Measurements from ENCODE around the gene GRPEL1. TPM values are rescaled to one million over a fixed set of nuclear protein-coding genes. Genes with fewer than 3 reads are reported as not detected.

Gene GRPEL1
- 45.8 TPM for polyA plus RNA-seq (2012; ENCODE audit: insufficient read length, low read depth)

GRCh38 chr4:7067452-7068278 is at the start of gene GRPEL1:
Gene GRPEL1 (minus strand): TSS chr4:7068064. CDS start chr4:7068032, 32 bp downstream.
- TF ChIP-seq REST (IDR thresholded peaks at IDR 0.05; ENCODE audit: insufficient read depth in 1 of 2, low read depth in 2 of 2, low read length in 2 of 2) = 0 out of 4 replicates have a peak, but pooled peaks of 1 of the 2 experiments have one; percentile 34
- no peak for TF ChIP-seq FOXP2 (optimal IDR thresholded peaks at IDR 0.05; ENCODE audit: borderline replicate concordance, extremely low read depth, extremely low read length, insufficient read depth)
- TF ChIP-seq SIN3A (IDR thresholded peaks at IDR 0.05; ENCODE audit: borderline replicate concordance, insufficient read depth, low read length) = peak; percentile 51; the same call in 1 of the 2 replicates
- peak; percentile 91 for TF ChIP-seq POLR2AphosphoS5 (IDR thresholded peaks at IDR 0.05; ENCODE audit: low read depth, low read length)
- TF ChIP-seq TAF1 (IDR thresholded peaks at IDR 0.05; ENCODE audit: borderline replicate concordance, insufficient read depth, low read length) = peak; percentile 88; the same call in 1 of the 2 replicates

GRCh38 chr4:7116705-7117104 is 48.8 kb upstream of the GRPEL1 start:
- TF ChIP-seq REST (IDR thresholded peaks at IDR 0.05; ENCODE audit: insufficient read depth in 1 of 2, low read depth in 2 of 2, low read length in 2 of 2) (no peak), FOXP2 (optimal IDR thresholded peaks at IDR 0.05; ENCODE audit: borderline replicate concordance, extremely low read depth, extremely low read length, insufficient read depth) (no peak), SIN3A (IDR thresholded peaks at IDR 0.05; ENCODE audit: borderline replicate concordance, insufficient read depth, low read length) (no peak), TAF1 (IDR thresholded peaks at IDR 0.05; ENCODE audit: borderline replicate concordance, insufficient read depth, low read length) (no peak), POLR2AphosphoS5 (IDR thresholded peaks at IDR 0.05; ENCODE audit: low read depth, low read length) (no peak)

GRCh38 chr4:7115557-7116340 is 47.9 kb upstream of the GRPEL1 start:
- no peak for TF ChIP-seq SIN3A (IDR thresholded peaks at IDR 0.05; ENCODE audit: borderline replicate concordance, insufficient read depth, low read length)
- no peak for TF ChIP-seq REST (IDR thresholded peaks at IDR 0.05; ENCODE audit: insufficient read depth in 1 of 2, low read depth in 2 of 2, low read length in 2 of 2)
- TF ChIP-seq TAF1 (IDR thresholded peaks at IDR 0.05; ENCODE audit: borderline replicate concordance, insufficient read depth, low read length) = no peak
- TF ChIP-seq FOXP2 (optimal IDR thresholded peaks at IDR 0.05; ENCODE audit: borderline replicate concordance, extremely low read depth, extremely low read length, insufficient read depth) = no peak
- no peak for TF ChIP-seq POLR2AphosphoS5 (IDR thresholded peaks at IDR 0.05; ENCODE audit: low read depth, low read length)

GRCh38 chr4:7112656-7113055 is 44.8 kb upstream of the GRPEL1 start:
- TF ChIP-seq FOXP2 (optimal IDR thresholded peaks at IDR 0.05; ENCODE audit: borderline replicate concordance, extremely low read depth, extremely low read length, insufficient read depth) (no peak), POLR2AphosphoS5 (IDR thresholded peaks at IDR 0.05; ENCODE audit: low read depth, low read length) (no peak), TAF1 (IDR thresholded peaks at IDR 0.05; ENCODE audit: borderline replicate concordance, insufficient read depth, low read length) (no peak), REST (IDR thresholded peaks at IDR 0.05; ENCODE audit: insufficient read depth in 1 of 2, low read depth in 2 of 2, low read length in 2 of 2) (no peak), SIN3A (IDR thresholded peaks at IDR 0.05; ENCODE audit: borderline replicate concordance, insufficient read depth, low read length) (no peak)
